GM20431 (cell line): ENCODE measurements around the gene FOXP1.

ENCODE experiments used
- in situ Hi-C: fragments of 300-500 bp; cut with MseI, MboI; formaldehyde crosslinking; loops from one replicate; pipeline ENCODE4 v1.15.0; 2020; ENCODE audit warnings: low sequenced_read_pairs; ENCODE audit not compliant: unreplicated experiment

FOXP1 gene

GRCh38 chr3:71414189-71414927 is 169.2 kb downstream of the FOXP1 start:
- in situ Hi-C loops: no loop called here

GRCh38 chr3:71413572-71413971 is 170.0 kb downstream of the FOXP1 start:
- in situ Hi-C loops: no loop called here

GRCh38 chr3:71409352-71409751 is 174.2 kb downstream of the FOXP1 start:
- in situ Hi-C loops: no loop called here

GRCh38 chr3:71408903-71409302 is 174.6 kb downstream of the FOXP1 start:
- in situ Hi-C loops: no loop called here

- in situ Hi-C loops: no loop called here
Observed at GRCh38 chr3:71407823-71408222, 175.7 kb downstream of the FOXP1 start.

- in situ Hi-C loops: no loop called here
Observed at GRCh38 chr3:71406972-71407810, 176.3 kb downstream of the FOXP1 start.

GRCh38 chr3:71402911-71403310 is 180.6 kb downstream of the FOXP1 start:
- in situ Hi-C loops: no loop called here

- in situ Hi-C loops: no loop called here
Observed at GRCh38 chr3:71402280-71402679, 181.2 kb downstream of the FOXP1 start.

- in situ Hi-C loops: no loop called here
Observed at GRCh38 chr3:71401695-71402231, 181.8 kb downstream of the FOXP1 start.

GRCh38 chr3:71400986-71401451 is 182.5 kb downstream of the FOXP1 start:
- in situ Hi-C loops: no loop called here

- in situ Hi-C loops: no loop called here
Observed at GRCh38 chr3:71399478-71399877, 184.1 kb downstream of the FOXP1 start.

GRCh38 chr3:71398157-71398836 is 185.2 kb downstream of the FOXP1 start:
- in situ Hi-C loops: no loop called here

- in situ Hi-C loops: no loop called here
Observed at GRCh38 chr3:71397726-71398125, 185.8 kb downstream of the FOXP1 start.

- in situ Hi-C loops: no loop called here
Observed at GRCh38 chr3:71397046-71397445, 186.5 kb downstream of the FOXP1 start.

GRCh38 chr3:71395927-71396695 is 187.4 kb downstream of the FOXP1 start:
- in situ Hi-C loops: no loop called here

- in situ Hi-C loops: no loop called here
Observed at GRCh38 chr3:71395470-71395869, 188.1 kb downstream of the FOXP1 start.

- in situ Hi-C loops: no loop called here
Observed at GRCh38 chr3:71393745-71394144, 189.8 kb downstream of the FOXP1 start.

GRCh38 chr3:71393093-71393492 is 190.4 kb downstream of the FOXP1 start:
- in situ Hi-C loops: no loop called here

- in situ Hi-C loops: no loop called here
Observed at GRCh38 chr3:71392251-71392650, 191.3 kb downstream of the FOXP1 start.

GRCh38 chr3:71391361-71391760 is 192.2 kb downstream of the FOXP1 start:
- in situ Hi-C loops: no loop called here
